A549 (cell line): ENCODE results near the gene SLIT3. TPM values are rescaled to one million over a fixed set of nuclear protein-coding genes. Genes with fewer than 3 reads are reported as not detected.

ENCODE experiments used
- ATAC-seq, 2 experiments: fragments of 200-7000 bp in 1 of 2; fragments of >200 bp in 1 of 2; cut with Nextera tagmentation in 1 of 2; cut with Tn5 transposase in 1 of 2; 3 replicates each; pipeline versions ENCODE4 v1.8.0 to v1.9.1; 2018 to 2020; ENCODE audit warnings: mild to moderate bottlenecking in 1 of 2, moderate library complexity in 1 of 2
- CTCF ChIA-PET: fragments of 300-600 bp; sonication (Branson Sonifier 250); formaldehyde crosslinking; extraction: SDS; loops from one replicate; lab custom pipeline; 2021; ENCODE audit warnings: antibody characterized with exemption, inconsistent platforms; lab: Yijun Ruan, JAX
- POLR2A ChIA-PET: fragments of 350-600 bp; formaldehyde crosslinking; extraction: SDS; loops from one replicate; lab custom pipeline; 2021; ENCODE audit warnings: antibody characterized with exemption, inconsistent platforms; lab: Yijun Ruan, JAX
- DNase-seq, 2 experiments: peaks; one replicate each; pipeline versions ENCODE4 v3.0.0 to v3.0.0-alpha.2; 2011 to 2016; ENCODE audit warnings: low read depth in 1 of 2, low spot score in 1 of 2
- FAIRE-seq: peaks from 2 replicates; lab custom pipeline; 2011; peaks lifted over from hg19 to GRCh38; lab: Jason Lieb, UNC
- H3K27ac ChIP-seq, 2 experiments: fragments of >200 bp; sonication (Bioruptor Twin); formaldehyde crosslinking; 3 replicates each; pipeline ENCODE4 v1.5.1; 2016 to 2017
- H3K4me1 ChIP-seq: fragments of >200 bp; sonication (Bioruptor Twin); formaldehyde crosslinking; 3 replicates; pipeline ENCODE4 v1.6.1; 2016
- H3K4me2 ChIP-seq: fragments of >200 bp; sonication (Bioruptor Twin); formaldehyde crosslinking; 3 replicates; pipeline ENCODE4 v1.6.1; 2016
- H3K4me3 ChIP-seq: fragments of >200 bp; sonication (Bioruptor Twin); formaldehyde crosslinking; 3 replicates; pipeline ENCODE4 v1.5.1; 2016
- H3K9me3 ChIP-seq: fragments of >200 bp; sonication (Bioruptor Twin); formaldehyde crosslinking; 3 replicates; pipeline ENCODE4 v1.6.1; 2016
- BCL3 ChIP-seq: fragments of >200 bp; sonication (Bioruptor Twin); formaldehyde crosslinking; IDR thresholded peaks from 3 replicates; pipeline ENCODE4 v1.6.1; 2016
- BHLHE40 ChIP-seq: IDR thresholded peaks from 2 replicates; pipeline ENCODE4 v1.6.1; 2012; ENCODE audit warnings: low read depth, low read length, inconsistent platforms
- CHD4 ChIP-seq: fragments of 200-600 bp; sonication (generic); IDR thresholded peaks from 2 replicates; pipeline ENCODE4 v1.6.1; 2016; ENCODE audit warnings: antibody characterized with exemption, mild to moderate bottlenecking, borderline replicate concordance
- GATA3 ChIP-seq: IDR thresholded peaks from 2 replicates; pipeline ENCODE4 v1.6.1; 2012; ENCODE audit warnings: borderline replicate concordance
- HDAC2 ChIP-seq: fragments of 200-600 bp; sonication (generic); IDR thresholded peaks from 2 replicates; pipeline ENCODE4 v1.6.1; 2016
- HES2 ChIP-seq: fragments of >200 bp; sonication (Bioruptor Twin); formaldehyde crosslinking; IDR thresholded peaks from 2 replicates; pipeline ENCODE4 v1.6.1; 2016
- HOXB5 ChIP-seq: fragments of 250-450 bp; sonication (Bioruptor Pico); IDR thresholded peaks from 2 replicates; pipeline ENCODE4 v1.5.0; 2020; ENCODE audit warnings: mild to moderate bottlenecking, moderate library complexity
- JUNB ChIP-seq: fragments of >200 bp; sonication (Bioruptor Twin); formaldehyde crosslinking; IDR thresholded peaks from 2 replicates; pipeline ENCODE4 v1.6.1; 2016
- KDM1A ChIP-seq: fragments of 200-600 bp; sonication (generic); IDR thresholded peaks from 2 replicates; pipeline ENCODE4 v1.6.1; 2016; ENCODE audit warnings: low read depth, mild to moderate bottlenecking
- MYC ChIP-seq: IDR thresholded peaks from 2 replicates; pipeline ENCODE4 v1.6.1; 2012; ENCODE audit warnings: mild to moderate bottlenecking, inconsistent platforms, low read length, improper control_type of control experiment, borderline replicate concordance
- NPAS2 ChIP-seq: fragments of 250-450 bp; sonication (Bioruptor Pico); IDR thresholded peaks from 2 replicates; pipeline ENCODE4 v1.8.0; 2022; ENCODE audit warnings: mild to moderate bottlenecking, moderate library complexity, borderline replicate concordance
- PBX3 ChIP-seq: IDR thresholded peaks from 2 replicates; pipeline ENCODE4 v1.6.1; 2012
- RAD21 ChIP-seq, 2 experiments: fragments of >200 bp in 1 of 2; sonication (Bioruptor Twin) in 1 of 2; formaldehyde crosslinking in 1 of 2; IDR thresholded peaks in 1 of 2; conservative IDR thresholded peaks in 1 of 2; 2 replicates in 1 of 2; 3 replicates in 1 of 2; pipeline ENCODE4 v1.6.1; 2012 to 2018; ENCODE audit warnings: inconsistent platforms in 1 of 2
- REST ChIP-seq: fragments of 200-600 bp; sonication (generic); IDR thresholded peaks from 2 replicates; pipeline ENCODE4 v1.6.1; 2016; ENCODE audit warnings: antibody characterized with exemption, mild to moderate bottlenecking, moderate library complexity
- WGBS: methylation state at CpG from one replicate; pipeline ENCODE4 v1.1.6; 2017; ENCODE audit errors: missing lambda C conversion rate; 5-methylcytosine and 5-hydroxymethylcytosine counted together
- polyA plus RNA-seq, 4 experiments: library from polyadenylated mRNA; depleted of rRNA in 3 of 4; stranded (reverse); fragments of >200 nt; fragmentation: RNase III in 1 of 4; extraction: RNeasy Plus Mini Kit Qiagen cat#74134 plus additional on column Dnase treatment in 1 of 4; gene quantifications; 2 replicates in 3 of 4; 3 replicates in 1 of 4; pipeline ENCODE4 v1.2.3, GENCODE V29; 2011 to 2017
- TF ChIP-seq, protein P1 (sequence below): fragments of 250-450 bp; sonication (Bioruptor Pico); IDR thresholded peaks from 2 replicates; pipeline ENCODE4 v1.5.0; 2021; ENCODE audit warnings: mild to moderate bottlenecking, moderate library complexity, borderline replicate concordance

SLIT3 gene
- polyA plus RNA-seq, 2 of the 4 experiments (the other 2 are of a cell fraction) = 12.7 to 22.9 TPM

DNA sequence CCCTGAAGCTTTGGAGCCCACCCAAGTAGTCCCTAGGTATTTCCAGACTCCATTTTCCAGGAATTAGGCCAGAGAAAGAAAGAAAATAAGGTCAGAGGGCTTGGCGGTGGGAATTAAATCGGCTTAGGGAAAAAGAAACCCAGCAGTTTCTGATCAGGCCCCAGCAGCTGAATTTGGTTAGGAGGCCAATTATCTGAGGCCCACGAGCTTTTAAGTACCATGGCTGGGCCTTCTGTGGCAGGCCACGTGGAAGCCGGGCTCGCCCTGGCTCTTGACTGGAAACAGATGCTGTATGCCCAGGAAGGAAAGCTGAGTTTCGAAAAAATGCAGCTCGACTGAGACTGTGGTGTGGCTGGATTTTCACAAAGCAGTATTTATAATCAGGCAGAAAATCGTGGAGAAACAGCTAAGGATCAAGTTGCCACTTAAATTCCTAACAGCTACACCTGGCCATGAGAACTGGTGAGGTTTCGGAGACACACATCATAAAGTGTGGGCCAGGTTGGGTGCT lies 646.7 kb downstream of the SLIT3 start:
- H3K4me3 ChIP-seq = no peak overlapping the region
- no peak for TF ChIP-seq BCL3
- TF ChIP-seq BHLHE40 = no peak
- TF ChIP-seq GATA3 = no peak
- no peak for TF ChIP-seq MYC
- TF ChIP-seq RAD21 (conservative IDR thresholded peaks at IDR 0.05 in 1 of 2, IDR thresholded peaks at IDR 0.05 in 1 of 2) = no peak
- TF ChIP-seq CHD4 = no peak
- TF ChIP-seq JUNB = no peak
- TF ChIP-seq HES2 = no peak
- TF ChIP-seq, all 56 proteins: peak for 0
- CTCF ChIA-PET = interaction anchor here (3.5 kb wide), 1 partner anchor 26 kb away, joined by 15 read pairs; no protein-coding TSS in a partner anchor
- Histone ChIP-seq H3K9me3 (peaks cover 3% of the 10 kb centered on the region; the same call in 1 of the 3 replicates), H3K27ac (no peak overlapping the region), H3K4me1 (peaks cover 12% of the 10 kb centered on the region; the same call in 2 of the 3 replicates), H3K4me2 (no peak overlapping the region)
- 72% methylated on average over 10 of the region's 10 CpGs for WGBS
- ATAC-seq = no peak
- DNase-seq = no peak
- POLR2A ChIA-PET = no interaction called here
- no peak for FAIRE-seq

DNA sequence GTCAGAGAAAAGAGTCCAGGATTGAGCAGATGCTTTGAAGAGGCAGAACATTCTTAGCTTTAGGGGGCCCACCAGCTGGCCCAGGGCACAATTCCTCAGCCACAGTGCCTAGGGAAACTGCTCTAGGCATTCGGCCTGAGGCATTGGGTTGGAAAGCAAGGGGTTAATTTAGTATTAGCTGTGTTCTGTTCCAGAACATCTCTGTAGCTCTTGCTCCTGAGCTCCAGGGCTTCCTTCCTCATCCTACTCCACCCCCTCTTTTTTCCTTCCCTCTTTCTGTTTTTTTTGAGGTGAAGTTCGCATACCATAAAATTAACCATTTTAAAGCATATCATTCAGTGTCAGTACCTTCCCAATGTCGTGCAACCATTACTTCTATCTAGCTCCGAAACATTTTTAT lies 647.3 kb downstream of the SLIT3 start:
- Histone ChIP-seq H3K9me3 (peaks cover 9% of the 10 kb centered on the region; the same call in 1 of the 3 replicates), H3K4me3 (no peak overlapping the region), H3K27ac (no peak overlapping the region), H3K4me1 (peaks cover 12% of the 10 kb centered on the region; the same call in 2 of the 3 replicates), H3K4me2 (no peak overlapping the region)
- no peak for FAIRE-seq
- ATAC-seq = no peak
- no peak for DNase-seq
- CTCF ChIA-PET = interaction anchor here (3.5 kb wide), 1 partner anchor 26 kb away, joined by 15 read pairs; no protein-coding TSS in a partner anchor
- no peak for TF ChIP-seq NPAS2 (CRISPR knock-in tag)
- TF ChIP-seq, protein P1, sequence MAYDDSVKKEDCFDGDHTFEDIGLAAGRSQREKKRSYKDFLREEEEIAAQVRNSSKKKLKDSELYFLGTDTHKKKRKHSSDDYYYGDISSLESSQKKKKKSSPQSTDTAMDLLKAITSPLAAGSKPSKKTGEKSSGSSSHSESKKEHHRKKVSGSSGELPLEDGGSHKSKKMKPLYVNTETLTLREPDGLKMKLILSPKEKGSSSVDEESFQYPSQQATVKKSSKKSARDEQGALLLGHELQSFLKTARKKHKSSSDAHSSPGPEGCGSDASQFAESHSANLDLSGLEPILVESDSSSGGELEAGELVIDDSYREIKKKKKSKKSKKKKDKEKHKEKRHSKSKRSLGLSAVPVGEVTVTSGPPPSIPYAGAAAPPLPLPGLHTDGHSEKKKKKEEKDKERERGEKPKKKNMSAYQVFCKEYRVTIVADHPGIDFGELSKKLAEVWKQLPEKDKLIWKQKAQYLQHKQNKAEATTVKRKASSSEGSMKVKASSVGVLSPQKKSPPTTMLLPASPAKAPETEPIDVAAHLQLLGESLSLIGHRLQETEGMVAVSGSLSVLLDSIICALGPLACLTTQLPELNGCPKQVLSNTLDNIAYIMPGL (CRISPR knock-in tag) = no peak
- no peak for TF ChIP-seq REST
- TF ChIP-seq HDAC2 = no peak
- no peak for TF ChIP-seq KDM1A
- TF ChIP-seq HOXB5 (CRISPR knock-in tag) = no peak
- TF ChIP-seq PBX3 = no peak
- POLR2A ChIA-PET = no interaction called here
- WGBS = 82% methylated on average over 4 of the region's 4 CpGs
